Measurements from ENCODE around the gene BTBD2.
A peak's percentile ranks its signal among the peaks of the same experiment; 100 is the strongest.

BTBD2 gene

GRCh38 chr19:2048959-2049740 is 33.6 kb upstream of the BTBD2 start:
- H3K27me3 ChIP-seq (ENCODE audit: insufficient read depth, low read length) = no peaks in the 10 kb centered on the region
- peak overlapping the region; percentile 84; the same call in 1 of the 2 replicates for H3K9ac ChIP-seq (ENCODE audit: low read depth, low read length)
- no peak overlapping the region for H3K27ac ChIP-seq (ENCODE audit: low read length)
- H3K4me3 ChIP-seq (ENCODE audit: low read length) = peak overlapping the region; percentile 88
- no peaks in the 10 kb centered on the region for H3K9me3 ChIP-seq (ENCODE audit: insufficient read depth, low read depth, low read length)
- peaks cover 8% of the 10 kb centered on the region for H3K36me3 ChIP-seq (ENCODE audit: insufficient read depth, low read depth, low read length)
- H3K4me1 ChIP-seq (ENCODE audit: insufficient read depth, low read length) = no peaks in the 10 kb centered on the region

- Histone ChIP-seq H3K4me3 (ENCODE audit: low read length) (no peak overlapping the region), H3K4me1 (ENCODE audit: insufficient read depth, low read length) (no peaks in the 10 kb centered on the region), H3K9ac (ENCODE audit: low read depth, low read length) (no peak overlapping the region), H3K27ac (ENCODE audit: low read length) (no peak overlapping the region), H3K9me3 (ENCODE audit: insufficient read depth, low read depth, low read length) (no peaks in the 10 kb centered on the region), H3K36me3 (ENCODE audit: insufficient read depth, low read depth, low read length) (peaks cover 10% of the 10 kb centered on the region), H3K27me3 (ENCODE audit: insufficient read depth, low read length) (no peaks in the 10 kb centered on the region)
Measured at GRCh38 chr19:2048104-2048958, 32.8 kb upstream of the BTBD2 start.

- no peaks in the 10 kb centered on the region for H3K9me3 ChIP-seq (ENCODE audit: insufficient read depth, low read depth, low read length)
- H3K27me3 ChIP-seq (ENCODE audit: insufficient read depth, low read length) = no peaks in the 10 kb centered on the region
- no peak overlapping the region for H3K27ac ChIP-seq (ENCODE audit: low read length)
- peaks cover 13% of the 10 kb centered on the region for H3K36me3 ChIP-seq (ENCODE audit: insufficient read depth, low read depth, low read length)
- H3K4me3 ChIP-seq (ENCODE audit: low read length) = no peak overlapping the region
- H3K4me1 ChIP-seq (ENCODE audit: insufficient read depth, low read length) = peaks cover 2% of the 10 kb centered on the region; the same call in 1 of the 2 replicates
- H3K9ac ChIP-seq (ENCODE audit: low read depth, low read length) = no peak overlapping the region
Measured at GRCh38 chr19:2047449-2048103, 32.1 kb upstream of the BTBD2 start.

- Histone ChIP-seq H3K27ac (ENCODE audit: low read length) (no peak overlapping the region), H3K4me1 (ENCODE audit: insufficient read depth, low read length) (peaks cover 6% of the 10 kb centered on the region; the same call in 1 of the 2 replicates), H3K36me3 (ENCODE audit: insufficient read depth, low read depth, low read length) (peaks cover 13% of the 10 kb centered on the region), H3K4me3 (ENCODE audit: low read length) (no peak overlapping the region), H3K9me3 (ENCODE audit: insufficient read depth, low read depth, low read length) (no peaks in the 10 kb centered on the region), H3K27me3 (ENCODE audit: insufficient read depth, low read length) (no peaks in the 10 kb centered on the region), H3K9ac (ENCODE audit: low read depth, low read length) (no peak overlapping the region)
Measured at GRCh38 chr19:2047076-2047448, 31.5 kb upstream of the BTBD2 start.

GRCh38 chr19:2046046-2046907 is 30.8 kb upstream of the BTBD2 start:
- Histone ChIP-seq H3K27me3 (ENCODE audit: insufficient read depth, low read length) (no peaks in the 10 kb centered on the region), H3K27ac (ENCODE audit: low read length) (no peak overlapping the region), H3K9ac (ENCODE audit: low read depth, low read length) (no peak overlapping the region), H3K9me3 (ENCODE audit: insufficient read depth, low read depth, low read length) (no peaks in the 10 kb centered on the region), H3K36me3 (ENCODE audit: insufficient read depth, low read depth, low read length) (peaks cover 18% of the 10 kb centered on the region), H3K4me1 (ENCODE audit: insufficient read depth, low read length) (peaks cover 12% of the 10 kb centered on the region; the same call in 1 of the 2 replicates), H3K4me3 (ENCODE audit: low read length) (no peak overlapping the region)

- Histone ChIP-seq H3K36me3 (ENCODE audit: insufficient read depth, low read depth, low read length) (peaks cover 25% of the 10 kb centered on the region), H3K4me3 (ENCODE audit: low read length) (no peak overlapping the region), H3K4me1 (ENCODE audit: insufficient read depth, low read length) (peaks cover 14% of the 10 kb centered on the region; the same call in 1 of the 2 replicates), H3K9ac (ENCODE audit: low read depth, low read length) (no peak overlapping the region), H3K9me3 (ENCODE audit: insufficient read depth, low read depth, low read length) (no peaks in the 10 kb centered on the region), H3K27me3 (ENCODE audit: insufficient read depth, low read length) (no peaks in the 10 kb centered on the region), H3K27ac (ENCODE audit: low read length) (no peak overlapping the region)
Measured at GRCh38 chr19:2045501-2046045, 30.1 kb upstream of the BTBD2 start.

GRCh38 chr19:2044709-2045500 is 29.4 kb upstream of the BTBD2 start:
- H3K9me3 ChIP-seq (ENCODE audit: insufficient read depth, low read depth, low read length) = no peaks in the 10 kb centered on the region
- H3K4me3 ChIP-seq (ENCODE audit: low read length) = no peak overlapping the region
- no peak overlapping the region for H3K9ac ChIP-seq (ENCODE audit: low read depth, low read length)
- peaks cover 31% of the 10 kb centered on the region for H3K36me3 ChIP-seq (ENCODE audit: insufficient read depth, low read depth, low read length)
- no peaks in the 10 kb centered on the region for H3K27me3 ChIP-seq (ENCODE audit: insufficient read depth, low read length)
- H3K4me1 ChIP-seq (ENCODE audit: insufficient read depth, low read length) = peaks cover 14% of the 10 kb centered on the region; the same call in 1 of the 2 replicates
- H3K27ac ChIP-seq (ENCODE audit: low read length) = no peak overlapping the region

- Histone ChIP-seq H3K9me3 (ENCODE audit: insufficient read depth, low read depth, low read length) (no peaks in the 10 kb centered on the region), H3K27ac (ENCODE audit: low read length) (no peak overlapping the region), H3K4me3 (ENCODE audit: low read length) (no peak overlapping the region), H3K36me3 (ENCODE audit: insufficient read depth, low read depth, low read length) (peaks cover 33% of the 10 kb centered on the region), H3K9ac (ENCODE audit: low read depth, low read length) (no peak overlapping the region), H3K27me3 (ENCODE audit: insufficient read depth, low read length) (no peaks in the 10 kb centered on the region), H3K4me1 (ENCODE audit: insufficient read depth, low read length) (peaks cover 14% of the 10 kb centered on the region; the same call in 1 of the 2 replicates)
Measured at GRCh38 chr19:2043961-2044708, 28.6 kb upstream of the BTBD2 start.

GRCh38 chr19:2043251-2043641 is 27.7 kb upstream of the BTBD2 start:
- peaks cover 14% of the 10 kb centered on the region; the same call in 1 of the 2 replicates for H3K4me1 ChIP-seq (ENCODE audit: insufficient read depth, low read length)

More at GRCh38 chr19:2043251-2043641, 27.7 kb upstream of the BTBD2 start:
- Histone ChIP-seq H3K27ac (ENCODE audit: low read length) (no peak overlapping the region), H3K36me3 (ENCODE audit: insufficient read depth, low read depth, low read length) (peaks cover 40% of the 10 kb centered on the region), H3K27me3 (ENCODE audit: insufficient read depth, low read length) (no peaks in the 10 kb centered on the region), H3K4me3 (ENCODE audit: low read length) (no peak overlapping the region), H3K9ac (ENCODE audit: low read depth, low read length) (0 out of 2 replicates have a peak overlapping the region, but pooled peaks have one; percentile 76), H3K9me3 (ENCODE audit: insufficient read depth, low read depth, low read length) (no peaks in the 10 kb centered on the region)
